T-helper 2 cell (primary cell): ENCODE results near the gene SYVN1.
"Not testable (repeated sequence)": the region's sequence is repeated elsewhere in the genome, so short reads cannot be mapped to it uniquely, and the experiment has no call there.

ENCODE experiments used
- DNase-seq, 5 experiments: peaks; one replicate each; pipeline versions ENCODE4 v3.0.0 to v3.0.0-alpha.2; 2012 to 2022

The SYVN1 gene

GRCh38 chr11:65126624-65127274, 7.6 kb downstream of the SYVN1 start:
- DNase-seq, result no peak

- no peak for DNase-seq
These were observed 8.9 kb downstream of the SYVN1 start for GRCh38 chr11:65125197-65126056.

DNA sequence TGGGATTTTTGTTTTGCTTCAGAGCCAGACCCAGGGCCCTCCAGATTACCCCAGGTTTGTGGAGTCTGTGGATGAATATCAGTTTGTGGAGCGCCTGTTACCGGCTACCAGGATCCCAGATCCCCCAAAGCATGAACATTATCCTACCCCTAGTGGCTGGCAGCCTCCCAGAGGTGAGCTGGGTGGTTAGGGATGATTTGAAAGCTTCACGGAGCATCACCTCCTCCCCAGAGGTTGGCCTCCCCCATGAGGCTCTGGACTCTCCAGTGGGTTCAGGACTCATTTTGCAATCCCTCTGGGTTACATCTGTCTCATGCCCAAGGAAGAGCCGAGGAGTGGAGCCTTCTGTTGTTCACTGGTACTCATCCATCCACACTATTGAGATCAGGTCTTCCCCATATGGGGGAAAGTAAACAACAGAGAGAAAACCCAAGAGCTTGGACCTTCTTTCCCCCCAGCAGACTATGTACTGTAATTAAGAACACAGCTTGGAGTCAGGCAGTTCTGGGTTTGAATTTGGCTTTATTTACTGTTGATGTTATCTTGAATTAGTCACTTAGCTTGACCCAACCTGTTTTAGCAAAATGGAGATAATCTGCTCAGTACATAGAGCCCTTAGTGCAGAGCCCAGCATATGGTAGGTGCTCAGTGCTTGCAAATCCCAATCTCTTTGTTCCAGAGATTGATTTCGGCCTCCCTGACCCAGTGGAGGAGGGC, 9.7 kb downstream of the SYVN1 start:
- DNase-seq, result no peak

GRCh38 chr11:65121865-65122696, 12.2 kb downstream of the SYVN1 start, which contains the start of the genes FAU and MRPL49:
Gene FAU, minus strand, starts transcription at chr11:65122134. Its CDS starts 321 bp downstream, at chr11:65121813.
Gene MRPL49, plus strand, starts transcription at chr11:65122321. Its CDS starts 26 bp downstream, at chr11:65122347.
- DNase-seq, result peak; percentile 95 to 99 (median 99)

- DNase-seq, result peak in 1 of 5 experiments; percentile 55
These were observed 12.9 kb downstream of the SYVN1 start for GRCh38 chr11:65121447-65121864.

DNA sequence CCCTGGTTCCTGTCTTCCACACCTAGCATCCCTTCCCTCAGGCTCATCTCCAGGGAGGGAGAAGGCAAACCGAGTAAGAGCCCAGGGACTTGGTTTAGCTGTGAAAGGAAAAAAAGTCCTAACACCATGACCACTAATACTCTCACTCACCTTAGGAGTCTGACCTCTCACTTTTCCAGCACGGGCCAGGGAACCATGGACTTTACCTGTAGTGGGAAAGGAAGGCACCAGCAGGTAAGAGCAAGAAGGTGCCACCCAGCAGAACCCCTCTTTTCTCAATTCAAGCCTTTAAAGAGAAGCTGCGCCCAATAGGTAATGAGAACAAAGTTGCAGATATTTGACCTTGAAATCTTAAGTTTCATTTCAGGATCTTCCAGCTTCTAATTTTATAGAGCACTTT, 13.5 kb downstream of the SYVN1 start:
- no peak for DNase-seq

DNA sequence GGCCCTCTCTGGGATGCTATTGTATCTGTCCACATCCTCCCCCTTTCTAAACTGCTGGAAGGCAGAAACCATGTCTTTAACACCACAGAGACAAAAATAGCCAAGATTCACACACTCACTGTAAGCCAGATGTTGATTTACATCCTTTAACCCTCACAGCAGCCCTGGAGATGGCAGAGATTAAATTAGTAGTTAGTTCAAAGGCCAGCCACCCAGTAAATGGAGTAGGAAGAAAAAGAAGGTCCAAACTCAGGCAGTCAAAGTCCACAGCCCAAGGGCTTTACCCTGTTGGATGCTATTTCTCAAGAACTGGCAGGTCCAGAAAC, 14.7 kb downstream of the SYVN1 start:
- no peak for DNase-seq

GRCh38 chr11:65118891-65119669, 15.2 kb downstream of the SYVN1 start:
- DNase-seq, result not testable (repeated sequence)

DNA sequence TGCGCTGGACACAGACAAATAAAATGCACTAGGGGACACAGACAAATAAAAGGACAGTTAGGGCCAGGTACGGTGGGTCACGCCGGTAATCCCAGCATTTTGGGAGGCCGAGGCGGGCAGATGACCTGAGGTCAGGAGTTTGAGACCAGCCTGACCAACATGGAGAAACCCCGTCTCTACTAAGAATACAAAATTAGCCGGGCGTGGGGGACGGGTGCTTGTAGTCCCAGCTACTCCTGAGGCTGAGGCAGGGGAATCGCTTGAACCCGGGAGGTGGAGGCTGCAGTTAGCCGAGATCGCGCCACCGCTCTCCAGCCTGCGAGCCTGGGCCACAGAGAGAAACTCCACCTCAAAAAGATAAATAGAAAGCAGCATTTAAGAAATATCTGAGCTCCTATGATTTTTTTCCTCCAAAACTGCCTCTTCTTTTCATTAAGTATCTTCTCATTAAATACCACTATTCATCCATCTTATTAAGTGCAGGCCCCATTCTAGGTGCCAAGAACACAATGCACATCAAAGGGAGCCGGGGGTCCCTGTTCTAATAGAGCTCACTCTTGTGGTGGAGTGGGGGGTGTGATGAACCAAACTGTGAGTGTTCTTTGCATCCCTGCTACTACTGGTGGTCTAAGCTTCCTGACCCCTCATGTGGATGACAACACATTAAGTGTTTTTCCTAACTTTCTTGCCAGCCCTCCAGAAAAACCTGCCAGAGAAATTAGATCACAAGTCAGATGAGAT, 16.1 kb downstream of the SYVN1 start:
- no peak for DNase-seq

DNA sequence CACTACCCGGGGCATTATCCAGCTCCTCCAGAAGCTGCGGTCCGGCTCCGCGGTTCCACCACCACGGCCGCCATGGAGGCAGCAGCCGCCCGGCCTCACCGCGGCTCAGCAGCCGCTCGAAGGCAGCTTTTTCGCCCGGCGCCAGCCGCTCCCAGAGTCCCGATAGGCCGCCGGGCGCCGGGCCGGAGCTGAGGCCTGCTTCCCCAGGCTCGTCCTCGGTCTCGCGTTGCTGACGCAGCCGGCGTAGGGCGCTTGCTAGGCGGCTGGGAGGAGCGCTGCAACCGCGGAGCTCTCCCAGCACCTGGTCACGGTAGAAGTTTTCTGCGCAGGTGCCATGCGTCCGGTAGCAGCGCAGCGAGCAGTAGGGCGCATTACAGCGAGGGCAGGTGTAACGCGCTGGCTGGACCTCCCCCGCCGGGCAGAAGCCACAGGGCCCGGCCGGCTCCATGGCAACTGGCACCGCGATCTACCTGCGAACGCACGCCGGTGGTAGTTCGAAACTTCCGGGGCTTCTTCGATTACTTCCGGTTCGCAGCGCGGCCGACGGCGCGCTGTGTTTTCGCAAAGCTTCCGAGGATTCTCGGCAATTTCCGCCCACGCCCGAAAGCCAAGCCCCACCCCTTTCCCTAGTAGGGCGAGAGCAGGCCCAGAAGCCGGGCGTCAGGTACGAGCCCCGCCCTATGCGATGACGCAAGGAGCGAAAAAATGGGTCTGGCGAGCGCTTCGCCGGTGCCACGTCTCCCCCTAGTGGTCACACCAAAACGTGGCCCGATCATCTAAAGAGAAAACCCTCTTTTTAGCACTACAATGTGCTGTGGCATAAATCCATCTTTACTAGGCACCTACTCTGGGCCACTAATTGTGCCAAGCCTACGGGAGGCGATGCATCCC, 16.9 kb downstream of the SYVN1 start, which contains the start of gene ZNHIT2:
Gene ZNHIT2 (minus strand): TSS at position 496 of the 891 bp plus-strand sequence. CDS start 48 bp downstream, at position 448.
- DNase-seq, result peak; percentile 95 to 100 (median 99)

DNA sequence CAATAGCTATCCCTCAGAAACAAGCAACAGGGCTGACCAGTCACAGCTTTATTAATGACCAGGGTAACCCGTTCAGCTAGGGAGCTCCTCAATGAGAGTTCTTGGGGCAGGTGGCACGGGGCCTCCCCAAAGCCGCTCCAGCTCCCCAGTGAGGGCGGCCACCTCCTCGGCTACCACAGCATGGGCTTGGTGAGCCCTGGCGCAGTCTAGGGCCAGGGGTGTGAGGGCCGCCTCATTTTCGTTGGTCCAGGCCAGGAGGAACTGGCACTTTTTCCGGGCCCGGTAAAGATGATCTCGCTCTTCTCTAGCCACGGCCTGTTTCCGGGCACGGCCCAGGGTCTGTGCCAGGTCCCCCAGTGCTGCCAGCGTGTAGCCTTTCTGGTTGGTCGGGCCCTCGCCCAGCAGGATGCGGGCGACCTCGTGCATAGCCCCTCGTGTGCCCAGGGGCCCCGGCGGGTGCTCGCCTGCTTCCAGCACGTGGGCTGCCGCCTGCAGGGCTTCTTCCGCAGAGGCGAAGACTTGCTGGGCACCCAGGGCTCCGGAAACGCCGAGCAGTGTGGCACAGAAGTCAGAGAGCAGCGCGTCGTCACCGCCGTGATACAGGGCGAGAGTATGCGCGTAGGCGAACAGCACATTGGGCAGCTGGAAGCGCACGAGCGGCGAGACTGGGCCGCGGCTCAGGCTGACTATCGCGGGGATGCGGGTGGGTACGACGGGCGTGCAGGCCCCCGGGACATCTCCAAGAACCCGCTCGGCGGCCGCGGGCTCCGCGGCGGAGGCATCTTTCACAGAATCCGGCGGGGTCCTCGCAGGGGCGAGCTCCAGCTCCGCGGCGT, 17.7 kb downstream of the SYVN1 start:
- DNase-seq, result peak; percentile 17 to 88 (median 56)

GRCh38 chr11:65115361-65116082, 18.8 kb downstream of the SYVN1 start:
- DNase-seq, result no peak

DNA sequence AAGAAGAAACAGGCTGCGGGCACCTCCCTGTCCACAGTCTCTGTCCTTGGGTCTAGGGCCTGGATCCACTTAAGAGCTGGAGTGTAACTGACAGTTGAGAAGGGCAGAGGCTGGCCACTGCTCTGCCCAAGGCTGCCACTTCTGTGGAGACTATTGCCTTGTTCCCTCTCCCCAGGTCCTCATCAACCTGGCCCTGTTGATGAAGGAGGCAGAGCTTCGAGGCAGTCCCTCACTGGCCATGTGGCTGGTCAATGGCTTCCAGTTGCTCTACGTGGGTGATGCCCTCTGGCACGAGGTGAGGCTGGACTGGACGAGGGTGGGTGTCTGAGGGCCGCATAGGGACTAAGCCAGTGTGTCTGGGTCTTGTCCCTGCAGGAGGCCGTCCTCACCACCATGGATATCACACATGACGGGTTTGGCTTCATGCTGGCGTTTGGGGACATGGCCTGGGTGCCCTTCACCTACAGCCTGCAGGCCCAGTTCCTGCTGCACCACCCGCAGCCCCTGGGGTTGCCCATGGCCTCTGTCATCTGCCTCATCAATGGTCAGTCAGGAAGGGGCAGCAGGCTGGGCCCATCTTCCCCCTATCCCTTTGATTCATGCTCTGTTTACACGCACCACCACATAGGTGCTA, 19.7 kb downstream of the SYVN1 start:
- DNase-seq, result no peak

DNA sequence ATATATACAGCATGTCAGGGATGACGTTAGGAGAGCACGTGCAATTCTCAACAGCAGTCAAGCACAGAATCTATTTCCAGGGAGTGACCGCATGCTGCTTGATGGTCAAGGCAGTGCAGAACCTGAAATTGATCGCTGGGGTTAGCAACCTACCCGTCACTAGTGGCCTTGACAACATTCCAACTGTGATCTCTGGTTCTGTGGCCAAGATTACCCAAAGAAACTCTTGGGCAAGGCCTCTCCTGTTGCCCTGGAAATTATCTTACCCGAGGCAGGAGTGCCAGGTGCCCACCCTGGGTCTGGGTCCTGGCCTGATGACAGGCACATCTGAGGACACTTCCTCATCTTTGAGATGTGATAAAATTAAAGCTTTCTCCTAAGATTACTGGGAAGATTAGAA, 20.5 kb downstream of the SYVN1 start:
- DNase-seq, result no peak

- DNase-seq, result no peak
These were observed 21.0 kb downstream of the SYVN1 start for GRCh38 chr11:65113361-65113756.

GRCh38 chr11:65112546-65113360, 21.6 kb downstream of the SYVN1 start:
- peak; percentile 58 to 83 (median 65) for DNase-seq
